SJSA1 (cell line): Measurements from ENCODE around the gene UNC13D. TPM values are rescaled to one million over a fixed set of nuclear protein-coding genes. Genes with fewer than 3 reads are reported as not detected.
"Not testable (repeated sequence)": the region's sequence is repeated elsewhere in the genome, so short reads cannot be mapped to it uniquely, and the experiment has no call there.

ENCODE experiments used
- DNase-seq, 2 experiments: peaks; one replicate each; pipeline ENCODE4 v3.0.0-alpha.2; 2015 to 2020; ENCODE audit warnings: low spot score in 2 of 2, low read depth in 1 of 2
- H3K27ac ChIP-seq: fragments of 250-450 bp; sonication (Bioruptor Pico); 2 replicates; pipeline ENCODE4 v1.5.1; 2020; ENCODE audit warnings: mild to moderate bottlenecking, moderate library complexity
- H3K27me3 ChIP-seq: fragments of 250-450 bp; sonication (Bioruptor Pico); replicated peaks from 2 replicates; pipeline ENCODE4 v1.5.1; 2020; ENCODE audit warnings: mild to moderate bottlenecking, moderate library complexity
- H3K36me3 ChIP-seq: fragments of 250-450 bp; sonication (Bioruptor Pico); 2 replicates; pipeline ENCODE4 v1.5.1; 2020; ENCODE audit warnings: mild to moderate bottlenecking
- H3K4me1 ChIP-seq: fragments of 250-450 bp; sonication (Bioruptor Pico); replicated peaks from 2 replicates; pipeline ENCODE4 v1.6.1; 2021; ENCODE audit warnings: mild to moderate bottlenecking
- H3K4me3 ChIP-seq: fragments of 250-450 bp; sonication (Bioruptor Pico); 2 replicates; pipeline ENCODE4 v1.5.1; 2020; ENCODE audit warnings: mild to moderate bottlenecking
- H3K9me3 ChIP-seq: fragments of 250-450 bp; sonication (Bioruptor Pico); replicated peaks from 2 replicates; pipeline ENCODE4 v1.5.1; 2020; ENCODE audit warnings: mild to moderate bottlenecking
- total RNA-seq: library from RNA; depleted of rRNA; stranded (reverse); fragments of >200 nt; shearing (Covaris generic); gene quantifications from 2 replicates; pipeline ENCODE4 v1.2.3, GENCODE V29; 2014; rRNA removed

Gene UNC13D
- not detected in 2 replicates for total RNA-seq

DNA sequence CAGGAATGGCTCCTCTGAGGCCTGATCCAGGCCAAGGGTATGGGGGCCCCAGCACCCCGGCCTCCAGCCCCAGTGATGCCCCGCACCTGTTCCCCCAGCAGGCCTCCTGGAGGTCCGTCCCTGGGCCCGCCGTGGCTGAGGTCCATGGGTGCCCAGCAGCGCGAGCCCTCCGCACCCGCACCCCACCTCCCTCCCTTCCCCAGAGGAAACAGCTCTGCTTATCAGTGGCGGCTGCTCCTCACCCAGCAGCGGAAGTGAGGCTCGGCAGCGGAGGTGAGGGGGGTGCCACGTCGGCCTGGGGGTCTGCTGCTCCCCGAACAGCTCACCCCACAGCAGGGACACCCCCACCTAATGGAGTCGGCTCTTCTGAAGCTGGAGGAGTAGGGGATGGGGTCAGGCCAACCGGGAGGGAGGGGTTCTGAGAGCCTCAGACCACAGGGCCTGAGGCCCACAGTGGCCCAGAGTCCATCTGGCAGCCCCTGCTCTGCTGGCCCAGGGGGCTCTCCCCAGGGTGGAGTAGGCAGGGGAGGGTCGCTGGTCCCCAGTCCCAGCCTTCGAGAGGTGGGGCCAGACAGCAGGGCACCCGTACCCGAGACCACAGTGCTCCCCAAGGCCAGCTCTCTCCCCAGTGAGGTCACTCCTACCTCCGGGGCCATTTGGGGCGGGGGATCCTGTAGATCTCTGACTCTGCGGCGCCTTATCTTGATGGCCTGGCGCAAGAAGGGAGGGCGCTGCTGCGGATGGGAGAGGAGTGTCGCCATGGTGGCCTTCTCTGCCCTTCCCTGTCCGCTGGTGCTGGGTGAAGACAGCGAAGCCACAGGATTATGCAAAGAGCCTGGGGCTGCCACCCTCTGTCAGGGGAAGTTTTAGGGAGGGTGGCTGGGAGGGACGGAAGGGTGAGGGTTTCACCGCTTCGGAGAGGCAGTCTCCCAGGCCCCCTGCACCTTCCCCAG, at the start of gene UNC13D:
Gene UNC13D (minus strand): TSS at position 828 of the 953 bp plus-strand sequence. CDS start 67 bp downstream, at position 761.
- no peak within 1 kb of the TSS for H3K27ac ChIP-seq
- H3K36me3 ChIP-seq = peaks cover 33% of the 10 kb centered on the region
- H3K4me1 ChIP-seq = peaks cover 8% of the 10 kb centered on the region
- H3K27me3 ChIP-seq = no peaks in the 10 kb centered on the region
- DNase-seq = no peak
- H3K9me3 ChIP-seq = no peaks in the 10 kb centered on the region; the same call in 1 of the 2 replicates
- H3K4me3 ChIP-seq = no peak within 1 kb of the TSS

- Histone ChIP-seq H3K4me1 (peaks cover 26% of the 10 kb centered on the region), H3K27ac (no peak overlapping the region), H3K27me3 (no peaks in the 10 kb centered on the region), H3K36me3 (peaks cover 51% of the 10 kb centered on the region), H3K9me3 (0 out of 2 replicates have a peak, but pooled peaks cover 3% of the 10 kb centered on the region), H3K4me3 (no peak overlapping the region)
- DNase-seq = no peak
Observed at GRCh38 chr17:75893305-75894048, 49.3 kb upstream of the UNC13D start.

GRCh38 chr17:75892556-75893224, 48.5 kb upstream of the UNC13D start:
- DNase-seq = no peak
- Histone ChIP-seq H3K4me3 (no peak overlapping the region), H3K4me1 (peaks cover 26% of the 10 kb centered on the region), H3K27ac (no peak overlapping the region), H3K9me3 (0 out of 2 replicates have a peak, but pooled peaks cover 3% of the 10 kb centered on the region), H3K27me3 (no peaks in the 10 kb centered on the region), H3K36me3 (peaks cover 43% of the 10 kb centered on the region)

DNA sequence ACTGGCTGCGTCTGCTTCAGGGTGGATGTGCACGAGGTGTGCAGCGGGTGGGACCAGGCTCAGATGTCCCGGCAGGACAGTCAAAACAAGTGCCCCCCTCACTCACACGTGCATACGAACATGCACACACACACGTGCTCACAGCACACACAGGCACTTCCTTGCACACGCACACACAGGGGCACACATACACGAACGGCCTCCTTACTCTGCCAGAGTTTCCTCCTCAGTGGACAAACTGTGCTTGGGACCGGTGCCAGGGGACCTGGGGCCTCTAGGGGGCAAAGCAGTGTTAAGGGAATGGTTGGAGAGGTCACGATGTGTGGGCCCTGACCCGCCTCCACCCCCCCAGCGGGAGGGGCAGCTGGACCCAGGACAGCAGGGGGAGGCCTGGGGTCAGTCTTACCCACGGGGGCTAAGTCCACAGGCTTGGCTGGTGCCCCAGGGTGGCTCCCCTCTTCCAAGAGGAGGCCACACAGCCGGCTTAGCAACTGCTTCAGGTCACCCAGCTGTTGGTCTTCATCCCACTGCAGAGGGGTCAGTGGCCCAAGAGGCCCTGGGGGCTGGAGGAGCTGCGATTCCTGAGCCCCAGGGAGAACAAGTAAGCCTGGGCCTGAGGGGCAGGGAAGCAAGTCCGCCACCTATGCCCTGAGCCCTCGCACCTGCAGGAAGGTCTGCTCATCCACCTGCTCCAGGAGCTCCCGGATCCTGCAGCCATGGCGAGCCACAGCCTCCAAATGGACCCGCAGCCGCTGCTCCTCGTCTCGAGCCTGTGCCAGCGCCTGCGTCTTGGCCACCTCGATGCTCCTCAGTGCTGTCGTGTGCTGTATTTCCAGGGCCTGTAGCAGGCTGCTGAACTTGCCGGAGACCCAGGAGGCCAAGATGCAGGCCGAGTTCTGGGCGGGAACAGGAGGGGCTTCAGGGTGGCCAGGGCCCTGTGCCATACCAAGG, 47.7 kb upstream of the UNC13D start:
- peaks cover 35% of the 10 kb centered on the region for H3K36me3 ChIP-seq
- no peak overlapping the region for H3K4me3 ChIP-seq
- H3K27me3 ChIP-seq = no peaks in the 10 kb centered on the region
- H3K4me1 ChIP-seq = peaks cover 22% of the 10 kb centered on the region
- DNase-seq = no peak
- H3K27ac ChIP-seq = no peak overlapping the region
- H3K9me3 ChIP-seq = 0 out of 2 replicates have a peak, but pooled peaks cover 3% of the 10 kb centered on the region

- DNase-seq = no peak
- H3K4me1 ChIP-seq = peaks cover 14% of the 10 kb centered on the region
- no peak overlapping the region for H3K27ac ChIP-seq
- no peaks in the 10 kb centered on the region for H3K9me3 ChIP-seq
- H3K36me3 ChIP-seq = peaks cover 27% of the 10 kb centered on the region
- H3K27me3 ChIP-seq = no peaks in the 10 kb centered on the region
- H3K4me3 ChIP-seq = no peak overlapping the region
Observed at GRCh38 chr17:75891022-75891604, 46.9 kb upstream of the UNC13D start.

DNA sequence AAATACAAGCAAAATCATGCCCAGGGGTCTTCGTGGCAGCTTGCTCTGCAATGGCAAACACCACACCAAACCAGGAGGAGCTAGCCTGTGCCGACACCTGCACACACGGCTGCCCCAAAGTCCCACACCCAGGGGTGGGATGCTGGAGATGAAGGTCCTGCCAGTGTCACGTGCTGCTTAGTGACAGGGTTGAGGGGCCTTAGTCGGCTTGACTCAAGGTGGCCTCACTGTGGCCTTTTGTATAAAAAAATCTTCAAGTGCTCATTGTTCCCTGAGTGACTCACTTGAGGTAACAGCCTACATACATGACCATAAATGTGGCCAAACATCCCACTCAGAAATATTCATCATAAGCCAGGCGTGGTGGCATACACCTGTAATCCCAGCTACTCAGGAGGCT, 45.2 kb upstream of the UNC13D start:
- no peak overlapping the region for H3K4me3 ChIP-seq
- DNase-seq = no peak
- no peak overlapping the region for H3K27ac ChIP-seq
- H3K36me3 ChIP-seq = peaks cover 27% of the 10 kb centered on the region
- H3K4me1 ChIP-seq = peaks cover 3% of the 10 kb centered on the region; the same call in 1 of the 2 replicates
- H3K27me3 ChIP-seq = no peaks in the 10 kb centered on the region
- no peaks in the 10 kb centered on the region for H3K9me3 ChIP-seq

DNA sequence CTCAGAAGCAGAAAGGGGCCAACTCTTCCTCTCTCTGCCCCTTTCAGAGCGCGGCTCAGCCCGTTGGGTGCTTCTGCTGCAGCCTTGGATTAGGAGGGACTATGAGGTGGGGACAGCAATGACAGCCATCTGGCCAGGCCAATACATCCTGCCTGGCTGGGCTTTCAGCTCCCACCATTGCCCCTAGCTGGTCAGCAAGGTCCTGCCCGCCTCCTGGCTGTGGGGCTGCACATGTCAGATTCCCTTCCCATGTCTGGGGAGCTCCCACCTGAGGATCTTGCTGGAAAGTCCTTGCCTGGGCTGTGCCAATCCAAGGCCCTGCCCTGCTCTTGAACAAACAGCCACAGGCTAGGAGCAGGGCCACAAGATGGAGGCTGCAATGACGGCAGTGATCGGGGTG, 44.3 kb upstream of the UNC13D start:
- H3K9me3 ChIP-seq = no peaks in the 10 kb centered on the region
- H3K27ac ChIP-seq = no peak overlapping the region
- peaks cover 27% of the 10 kb centered on the region for H3K36me3 ChIP-seq
- H3K4me1 ChIP-seq = peaks cover 3% of the 10 kb centered on the region; the same call in 1 of the 2 replicates
- no peaks in the 10 kb centered on the region; the same call in 1 of the 2 replicates for H3K27me3 ChIP-seq
- H3K4me3 ChIP-seq = no peak overlapping the region
- DNase-seq = no peak

- not testable (repeated sequence) for DNase-seq, H3K4me3 ChIP-seq, H3K36me3 ChIP-seq, H3K27ac ChIP-seq, H3K27me3 ChIP-seq, H3K9me3 ChIP-seq, H3K4me1 ChIP-seq
Observed at GRCh38 chr17:75885860-75886259, 41.7 kb upstream of the UNC13D start.

GRCh38 chr17:75885431-75885830, 41.2 kb upstream of the UNC13D start:
- no peak overlapping the region for H3K27ac ChIP-seq
- no peak for DNase-seq
- no peaks in the 10 kb centered on the region; the same call in 1 of the 2 replicates for H3K27me3 ChIP-seq
- peaks cover 3% of the 10 kb centered on the region; the same call in 1 of the 2 replicates for H3K4me1 ChIP-seq
- H3K36me3 ChIP-seq = peaks cover 5% of the 10 kb centered on the region
- H3K4me3 ChIP-seq = no peak overlapping the region
- no peaks in the 10 kb centered on the region for H3K9me3 ChIP-seq

- no peak overlapping the region for H3K27ac ChIP-seq
- no peaks in the 10 kb centered on the region; the same call in 1 of the 2 replicates for H3K27me3 ChIP-seq
- H3K4me1 ChIP-seq = peaks cover 20% of the 10 kb centered on the region
- DNase-seq = no peak
- H3K9me3 ChIP-seq = 0 out of 2 replicates have a peak, but pooled peaks cover 5% of the 10 kb centered on the region
- no peak overlapping the region for H3K4me3 ChIP-seq
- 0 out of 2 replicates have a peak, but pooled peaks cover 3% of the 10 kb centered on the region for H3K36me3 ChIP-seq
Observed at GRCh38 chr17:75881678-75882454, 37.7 kb upstream of the UNC13D start.

- Histone ChIP-seq H3K9me3 (0 out of 2 replicates have a peak, but pooled peaks cover 5% of the 10 kb centered on the region), H3K4me3 (no peak overlapping the region), H3K27ac (no peak overlapping the region), H3K36me3 (peaks cover 12% of the 10 kb centered on the region; the same call in 1 of the 2 replicates), H3K4me1 (peaks cover 31% of the 10 kb centered on the region), H3K27me3 (no peaks in the 10 kb centered on the region; the same call in 1 of the 2 replicates)
- no peak for DNase-seq
Observed at GRCh38 chr17:75880266-75880665, 36.1 kb upstream of the UNC13D start.
